H1 (cell line): ENCODE results near the gene TAF11L14. TPM values are rescaled to one million over a fixed set of nuclear protein-coding genes. Genes with fewer than 3 reads are reported as not detected.
"Not testable (repeated sequence)": the region's sequence is repeated elsewhere in the genome, so short reads cannot be mapped to it uniquely, and the experiment has no call there.

Source experiments
- CTCF ChIA-PET: fragments of 300-600 bp; sonication (Branson Sonifier 250); formaldehyde crosslinking; loops from one replicate; lab custom pipeline; 2021; ENCODE audit not compliant: partially characterized antibody; lab: Charles Lee
- POLR2A ChIA-PET: fragments of 300-600 bp; sonication (Branson Sonifier 250); formaldehyde crosslinking; loops from one replicate; lab custom pipeline; 2021; ENCODE audit warnings: inconsistent platforms; ENCODE audit not compliant: partially characterized antibody; lab: Charles Lee
- DNase-seq, 2 experiments: peaks; one replicate each; pipeline versions ENCODE4 v3.0.0 to v3.0.0-alpha.2; 2010 to 2022; ENCODE audit warnings: low spot score in 2 of 2, low read depth in 1 of 2, mixed read lengths in 1 of 2
- FAIRE-seq: peaks from 2 replicates; lab custom pipeline; 2011; peaks lifted over from hg19 to GRCh38; lab: Jason Lieb, UNC
- H2AFZ ChIP-seq: 2 replicates; pipeline ENCODE4 v1.8.1; 2012; ENCODE audit warnings: low read length, inconsistent platforms
- H2AK5ac ChIP-seq: 2 replicates; pipeline ENCODE4 v1.6.1; 2013; ENCODE audit warnings: low read depth, low read length
- H2BK120ac ChIP-seq: replicated peaks from 2 replicates; pipeline ENCODE3; 2013; ENCODE audit warnings: low read depth, low read length, inconsistent platforms
- H2BK12ac ChIP-seq: 2 replicates; pipeline ENCODE4 v1.6.1; 2013; ENCODE audit warnings: low read depth, low read length
- H2BK15ac ChIP-seq: 2 replicates; pipeline ENCODE4 v1.6.1; 2013; ENCODE audit warnings: low read length
- H2BK20ac ChIP-seq: 2 replicates; pipeline ENCODE4 v1.6.1; 2013; ENCODE audit warnings: low read length
- H2BK5ac ChIP-seq: 2 replicates; pipeline ENCODE4 v1.6.1; 2013; ENCODE audit warnings: low read depth, low read length
- H3K14ac ChIP-seq: 2 replicates; pipeline ENCODE4 v1.6.1; 2013; ENCODE audit warnings: inconsistent platforms; ENCODE audit not compliant: insufficient read length
- H3K18ac ChIP-seq: 2 replicates; pipeline ENCODE4 v1.6.1; 2013; ENCODE audit warnings: low read length; ENCODE audit errors: extremely low read depth
- H3K23ac ChIP-seq: 2 replicates; pipeline ENCODE4 v1.6.1; 2013; ENCODE audit warnings: inconsistent platforms; ENCODE audit not compliant: insufficient read length
- H3K23me2 ChIP-seq: 2 replicates; pipeline ENCODE4 v1.6.1; 2013; ENCODE audit warnings: low read depth, low read length
- H3K27ac ChIP-seq: 2 replicates; pipeline ENCODE4 v1.6.1; 2011; ENCODE audit warnings: low read depth, low read length, inconsistent platforms
- H3K27me3 ChIP-seq, 4 experiments: replicated peaks in 1 of 4; 1 replicate in 1 of 4; 2 replicates in 3 of 4; pipeline versions ENCODE4 v1.6.1 to v1.8.1; 2011 to 2013; ENCODE audit warnings: low read length in 3 of 4, mild to moderate bottlenecking in 3 of 4, inconsistent platforms in 2 of 4, mixed read lengths in 2 of 4, moderate library complexity in 1 of 4; ENCODE audit not compliant: control insufficient read depth in 3 of 4, insufficient read depth in 3 of 4; ENCODE audit errors: extremely low read depth in 1 of 4
- H3K36me3 ChIP-seq, 4 experiments: 2 replicates each; pipeline versions ENCODE4 v1.6.1 to v1.8.1; 2011 to 2013; ENCODE audit warnings: mild to moderate bottlenecking in 4 of 4, low read length in 3 of 4, moderate library complexity in 2 of 4, control low read depth in 1 of 4, inconsistent platforms in 1 of 4; ENCODE audit not compliant: insufficient read depth in 4 of 4, control insufficient read depth in 2 of 4
- H3K4ac ChIP-seq: replicated peaks from 2 replicates; pipeline ENCODE3; 2013; ENCODE audit warnings: low read length, low read depth, mixed read lengths, inconsistent platforms; ENCODE audit not compliant: insufficient read length
- H3K4me1 ChIP-seq, 4 experiments: replicated peaks in 1 of 4; 1 replicate in 1 of 4; 2 replicates in 3 of 4; pipeline versions ENCODE4 v1.6.1 to v1.8.1; 2011 to 2013; ENCODE audit warnings: low read length in 3 of 4, inconsistent platforms in 2 of 4, mixed read lengths in 1 of 4; ENCODE audit not compliant: insufficient read depth in 4 of 4, control insufficient read depth in 3 of 4
- H3K4me2 ChIP-seq, 2 experiments: 2 replicates each; pipeline versions ENCODE4 v1.6.1 to v1.8.1; 2011 to 2013; ENCODE audit warnings: low read depth in 2 of 2, low read length in 2 of 2, control low read depth in 1 of 2, inconsistent platforms in 1 of 2, mild to moderate bottlenecking in 1 of 2; ENCODE audit not compliant: insufficient read depth in 1 of 2
- H3K4me3 ChIP-seq, 4 experiments: fragments of 200-600, 300-600 bp in 1 of 4; sonication (generic), shearing (Covaris generic), sonication (Bioruptor Twin) in 1 of 4; 2 replicates each; pipeline versions ENCODE4 v1.5.1 to v1.8.1; 2011 to 2016; ENCODE audit warnings: low read length in 4 of 4, low read depth in 3 of 4, control low read depth in 2 of 4, inconsistent platforms in 2 of 4, mild to moderate bottlenecking in 2 of 4, mixed read lengths in 1 of 4, moderate library complexity in 1 of 4; ENCODE audit not compliant: insufficient read depth in 2 of 4; ENCODE audit errors: extremely low read depth in 1 of 4
- H3K56ac ChIP-seq: replicated peaks from 2 replicates; pipeline ENCODE3; 2013; ENCODE audit warnings: low read depth, mild to moderate bottlenecking, mixed read lengths, low read length, inconsistent platforms; ENCODE audit not compliant: insufficient read length
- H3K79me1 ChIP-seq: 2 replicates; pipeline ENCODE4 v1.6.1; 2013; ENCODE audit warnings: low read depth, low read length, control low read depth
- H3K79me2 ChIP-seq, 2 experiments: 2 replicates each; pipeline versions ENCODE4 v1.6.1 to v1.8.1; 2012 to 2013; ENCODE audit warnings: low read length in 2 of 2, mild to moderate bottlenecking in 2 of 2, inconsistent platforms in 1 of 2; ENCODE audit not compliant: insufficient read depth in 2 of 2, control insufficient read depth in 1 of 2
- H3K9ac ChIP-seq, 4 experiments: replicated peaks in 1 of 4; 1 replicate in 1 of 4; 2 replicates in 3 of 4; pipeline versions ENCODE4 v1.6.1 to v1.8.1; 2011 to 2013; ENCODE audit warnings: low read depth in 3 of 4, low read length in 3 of 4, control low read depth in 2 of 4, mild to moderate bottlenecking in 2 of 4, moderate library complexity in 2 of 4, inconsistent platforms in 1 of 4; ENCODE audit errors: extremely low read depth in 1 of 4
- H3K9me3 ChIP-seq, 2 experiments: 2 replicates each; pipeline versions ENCODE4 v1.6.1 to v1.8.1; 2012 to 2013; ENCODE audit warnings: mild to moderate bottlenecking in 2 of 2, moderate library complexity in 2 of 2, control low read depth in 1 of 2, inconsistent platforms in 1 of 2, low read depth in 1 of 2, low read length in 1 of 2, mixed read lengths in 1 of 2; ENCODE audit not compliant: insufficient read depth in 2 of 2
- H4K20me1 ChIP-seq, 2 experiments: replicated peaks in 1 of 2; 2 replicates each; pipeline versions ENCODE3 to v1.8.1; 2011 to 2013; ENCODE audit warnings: inconsistent platforms in 2 of 2, low read length in 2 of 2, mild to moderate bottlenecking in 1 of 2; ENCODE audit not compliant: insufficient read depth in 2 of 2, control insufficient read depth in 1 of 2
- H4K5ac ChIP-seq: 2 replicates; pipeline ENCODE4 v1.6.1; 2013; ENCODE audit warnings: low read length, low read depth, mixed read lengths, inconsistent platforms; ENCODE audit not compliant: insufficient read length
- H4K8ac ChIP-seq: 2 replicates; pipeline ENCODE4 v1.8.0; 2013; ENCODE audit warnings: mild to moderate bottlenecking, moderate library complexity, low read length, inconsistent platforms; ENCODE audit not compliant: insufficient read depth; ENCODE audit errors: extremely low read depth
- H4K91ac ChIP-seq: replicated peaks from 2 replicates; pipeline ENCODE3; 2013; ENCODE audit warnings: low read length, mixed read lengths, inconsistent platforms; ENCODE audit not compliant: insufficient read length
- WGBS, 2 experiments: shearing (Covaris generic) in 1 of 2; methylation state at CpG; one replicate each; pipeline versions ENCODE4 v1.1.6 to v1.1.7; 2013 to 2015; ENCODE audit warnings: low lambda C conversion rate in 2 of 2, mixed read lengths in 2 of 2, inconsistent platforms in 1 of 2, low coverage in 1 of 2, missing lambda C conversion rate in 1 of 2; ENCODE audit not compliant: insufficient replicate concordance in 2 of 2, insufficient coverage in 1 of 2, insufficient read length in 1 of 2; ENCODE audit errors: extremely low coverage in 1 of 2, missing lambda C conversion rate in 1 of 2; 5-methylcytosine and 5-hydroxymethylcytosine counted together
- polyA plus RNA-seq, 7 experiments: library from polyadenylated mRNA; depleted of rRNA in 3 of 7; stranded (reverse) in 5 of 7; unstranded in 2 of 7; fragments of >200 nt in 5 of 7; fragments of 200-250 nt in 2 of 7; gene quantifications; 1 replicate in 5 of 7; 2 replicates in 1 of 7; 4 replicates in 1 of 7; pipeline versions ENCODE4 v1.2.1 to v1.2.3, GENCODE V29; 2011 to 2013; ENCODE audit warnings: missing spikeins in 2 of 7, mixed read lengths in 2 of 7
- total RNA-seq: library from RNA; stranded (reverse); fragmentation: NEBNext Ultra II Directional; extraction: Animal tissue kit (Norgen Biotek cat#: 25700); gene quantifications from 2 replicates; pipeline ENCODE4 v1.2.1, GENCODE V29; 2021

TAF11L14 gene
- total and polyA plus RNA-seq, 2 of the 8 experiments (the other 6 are each of a cell fraction or from before 2014, with no cell fraction given), result not detected

DNA sequence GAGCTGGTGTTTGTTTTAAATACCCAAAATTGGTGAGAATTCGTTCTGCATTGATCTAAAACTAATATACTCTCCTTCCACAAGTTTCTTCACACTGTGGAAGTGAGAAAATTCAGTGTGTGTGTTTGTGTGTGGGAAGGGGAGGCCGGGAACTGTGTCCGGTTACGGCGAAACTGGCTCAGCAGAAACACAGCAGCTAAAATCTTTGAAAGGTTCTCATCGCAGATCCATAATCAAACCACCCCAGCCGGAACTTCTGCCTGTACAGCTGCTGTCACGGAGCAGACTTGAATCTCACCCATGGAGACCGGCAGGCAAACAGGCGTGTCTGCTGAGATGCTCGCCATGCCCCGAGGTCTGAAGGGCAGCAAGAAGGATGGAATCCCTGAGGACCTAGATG, 2.5 kb upstream of the TAF11L14 start, which contains the start of gene TAF11L13:
TSS of gene TAF11L13 (plus strand) at position 301 of the 400 bp plus-strand sequence.
- H4K8ac ChIP-seq, H4K20me1 ChIP-seq, H3K4me3 ChIP-seq, DNase-seq, H3K36me3 ChIP-seq, H2BK15ac ChIP-seq, CTCF ChIA-PET, POLR2A ChIA-PET, H2BK5ac ChIP-seq, H4K91ac ChIP-seq, H3K4ac ChIP-seq, H2AK5ac ChIP-seq, H3K18ac ChIP-seq, H3K9ac ChIP-seq, H2BK12ac ChIP-seq, H3K23me2 ChIP-seq, H3K9me3 ChIP-seq, FAIRE-seq, H2BK120ac ChIP-seq, H2BK20ac ChIP-seq, H3K79me2 ChIP-seq, H4K5ac ChIP-seq, H3K27ac ChIP-seq, H3K27me3 ChIP-seq, H3K56ac ChIP-seq, H3K79me1 ChIP-seq, H3K4me1 ChIP-seq, H3K4me2 ChIP-seq, H3K14ac ChIP-seq, H2AFZ ChIP-seq, H3K23ac ChIP-seq: not testable (repeated sequence)
- 100% methylated on average over 5 of the region's 12 CpGs; no CpG with 5 or more reads in 1 of the 2 experiments for WGBS, 2 experiments

DNA sequence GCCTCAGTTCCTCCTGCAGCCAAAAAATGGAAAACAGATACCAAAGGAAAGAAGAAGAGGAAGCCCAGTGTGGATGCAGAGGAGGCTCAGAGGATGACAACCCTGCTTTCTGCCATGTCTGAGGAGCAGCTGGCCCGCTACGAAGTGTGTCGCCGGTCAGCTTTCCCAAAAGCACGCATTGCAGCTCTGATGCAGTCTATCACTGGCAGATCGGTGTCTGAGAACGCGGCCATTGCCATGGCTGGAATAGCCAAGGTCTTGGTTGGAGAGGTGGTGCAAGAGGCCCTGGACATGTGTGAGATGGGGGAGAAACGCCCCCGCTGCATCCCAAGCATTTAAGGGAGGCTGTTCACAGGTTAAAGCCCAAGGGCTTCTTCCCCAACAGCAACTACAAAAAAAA, 15.0 kb downstream of the TAF11L14 start:
- H4K20me1 ChIP-seq, H3K79me1 ChIP-seq, H4K8ac ChIP-seq, H3K9me3 ChIP-seq, POLR2A ChIA-PET, H2BK5ac ChIP-seq, H2BK12ac ChIP-seq, H3K23me2 ChIP-seq, H3K9ac ChIP-seq, H3K79me2 ChIP-seq, FAIRE-seq, H3K56ac ChIP-seq, H2BK20ac ChIP-seq, H3K4me2 ChIP-seq, H4K5ac ChIP-seq, H2AFZ ChIP-seq, H2BK15ac ChIP-seq, H3K14ac ChIP-seq, H3K27me3 ChIP-seq, H3K4me3 ChIP-seq, DNase-seq, H3K4ac ChIP-seq, H3K18ac ChIP-seq, H2BK120ac ChIP-seq, H2AK5ac ChIP-seq, H3K36me3 ChIP-seq, H4K91ac ChIP-seq, H3K27ac ChIP-seq, H3K23ac ChIP-seq, H3K4me1 ChIP-seq: not testable (repeated sequence)
- CTCF ChIA-PET, result interaction anchor here (1.2 kb wide), 1 partner anchor 433 kb away, joined by 3 read pairs; no protein-coding TSS in a partner anchor
- 96% methylated on average over 10 of the region's 10 CpGs; no CpG with 5 or more reads in 1 of the 2 experiments for WGBS, 2 experiments
